ENCODE results near the gene PDCD5. TPM values are rescaled to one million over a fixed set of nuclear protein-coding genes. Genes with fewer than 3 reads are reported as not detected.

PDCD5 gene
- total RNA-seq: 111 and 114 TPM in 2 replicates

GRCh38 chr19:32580901-32581704 lies at the start of gene PDCD5:
TSS of gene PDCD5 (plus strand) at chr19:32581190. CDS start at chr19:32581262, 72 bp downstream.

Other genes with a start within 250 kb of the PDCD5 start
- gene ZNF507, start 235.6 kb upstream of the PDCD5 start, total RNA-seq: 12.5 and 19.1 TPM in 2 replicates
- 27.9 and 43.6 TPM in 2 replicates for gene DPY19L3, start 175.4 kb upstream of the PDCD5 start, total RNA-seq
- 28.5 and 41.5 TPM in 2 replicates for gene ANKRD27, start 94.0 kb downstream of the PDCD5 start, total RNA-seq
- 0.23 and 0.59 TPM in 2 replicates for gene RGS9BP, start 94.7 kb downstream of the PDCD5 start, total RNA-seq
- gene NUDT19, start 110.6 kb downstream of the PDCD5 start, total RNA-seq: 4.5 and 7.8 TPM in 2 replicates
- gene TDRD12, start 138.6 kb downstream of the PDCD5 start, total RNA-seq: 0.28 and 0.30 TPM in 2 replicates

Measured in smooth muscle cell of the umbilical artery (primary cell).